HG03135 (cell line): ENCODE results near the gene PTP4A2.

ENCODE experiments used
- ATAC-seq: cut with Tn5 transposase; IDR thresholded peaks from one replicate; pipeline ENCODE4 v1.9.1; 2021; ENCODE audit warnings: mild to moderate bottlenecking, moderate library complexity; ENCODE audit not compliant: unreplicated experiment

PTP4A2 gene

DNA sequence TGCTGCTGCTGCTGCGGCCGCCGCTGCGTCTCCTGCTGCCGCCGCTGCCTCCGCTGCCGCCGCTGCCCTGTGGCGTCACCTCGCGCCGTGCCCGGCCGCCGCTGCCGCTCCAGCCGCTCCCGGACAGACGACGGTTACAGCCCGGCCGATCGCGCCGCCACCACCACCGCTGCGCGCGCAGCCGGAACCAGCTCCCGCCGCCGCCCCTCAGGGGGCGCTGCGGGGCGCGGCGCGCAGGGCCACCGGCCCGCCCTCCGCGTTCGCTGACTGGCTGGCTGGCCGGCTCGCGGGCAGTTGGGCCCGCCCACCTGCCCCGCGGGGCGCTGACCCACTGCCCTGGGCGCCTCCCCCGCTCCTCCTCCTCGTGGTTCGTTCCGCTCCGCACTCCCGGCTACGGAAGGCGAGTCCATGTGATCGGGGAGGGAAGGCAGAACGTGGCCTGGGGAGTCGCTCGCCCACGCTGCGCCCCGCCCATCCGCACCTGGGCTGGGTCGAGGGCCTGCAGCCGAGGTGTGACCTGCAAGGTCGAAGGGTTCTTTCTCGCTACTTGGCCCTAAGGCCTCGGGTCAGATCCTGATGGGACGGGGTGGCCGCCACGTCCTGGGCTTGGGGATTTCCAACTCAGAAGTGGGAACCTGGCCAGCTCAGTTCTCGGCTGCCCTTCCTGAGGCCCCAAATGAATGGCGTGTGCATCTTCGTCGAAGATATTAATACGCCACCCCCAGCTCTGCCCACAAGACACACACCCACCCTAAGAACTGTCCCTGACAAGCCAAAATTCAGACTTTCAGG lies at the start of gene PTP4A2:
Gene PTP4A2, minus strand, starts transcription at position 185 of the 792 bp plus-strand sequence. CDS start 19,303 bp downstream, outside the sequence.
- peak; percentile 67 for ATAC-seq

DNA sequence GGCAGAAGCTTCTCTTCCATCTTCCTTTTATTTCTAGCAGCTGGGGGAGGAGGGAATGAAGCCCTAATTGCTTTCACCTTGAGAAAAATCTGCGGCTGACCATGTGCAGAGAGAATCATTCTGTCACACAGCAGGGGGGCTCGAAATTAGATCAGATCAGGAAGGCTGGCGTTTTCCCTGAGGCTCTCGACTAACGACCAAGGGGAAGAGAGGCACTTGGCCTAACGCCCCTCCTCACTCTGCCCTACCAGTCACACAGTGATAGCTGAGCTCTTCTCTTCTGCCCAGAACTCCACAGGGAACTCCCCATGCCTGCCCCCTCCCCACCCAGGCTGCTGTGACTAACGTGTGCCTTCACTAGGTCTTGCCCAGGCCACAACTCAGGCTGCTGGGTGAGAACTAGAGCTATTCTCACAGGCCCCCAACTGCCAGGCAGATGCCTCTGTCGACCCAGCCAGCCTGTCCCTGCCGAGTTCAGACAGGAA lies 49.0 kb upstream of the PTP4A2 start:
- ATAC-seq: no peak

DNA sequence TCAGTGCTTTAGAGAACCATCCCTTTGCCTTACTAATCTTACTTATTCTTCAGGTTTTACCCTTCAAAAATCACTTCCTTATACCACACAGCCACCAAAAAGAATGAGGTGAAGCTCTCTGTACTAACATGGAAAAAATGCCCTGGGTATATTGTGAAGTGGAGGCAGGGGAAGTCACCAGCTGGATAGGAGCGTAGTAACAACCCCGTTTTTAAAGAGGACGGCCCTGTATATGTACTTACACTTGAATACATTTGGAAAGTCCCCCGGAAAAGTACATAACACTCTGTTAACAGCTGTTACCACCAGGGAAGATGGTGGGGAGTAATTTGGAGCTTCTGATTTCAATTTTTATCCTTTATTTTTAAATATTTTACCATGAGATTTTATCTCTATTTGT lies 47.3 kb upstream of the PTP4A2 start:
- no peak for ATAC-seq

DNA sequence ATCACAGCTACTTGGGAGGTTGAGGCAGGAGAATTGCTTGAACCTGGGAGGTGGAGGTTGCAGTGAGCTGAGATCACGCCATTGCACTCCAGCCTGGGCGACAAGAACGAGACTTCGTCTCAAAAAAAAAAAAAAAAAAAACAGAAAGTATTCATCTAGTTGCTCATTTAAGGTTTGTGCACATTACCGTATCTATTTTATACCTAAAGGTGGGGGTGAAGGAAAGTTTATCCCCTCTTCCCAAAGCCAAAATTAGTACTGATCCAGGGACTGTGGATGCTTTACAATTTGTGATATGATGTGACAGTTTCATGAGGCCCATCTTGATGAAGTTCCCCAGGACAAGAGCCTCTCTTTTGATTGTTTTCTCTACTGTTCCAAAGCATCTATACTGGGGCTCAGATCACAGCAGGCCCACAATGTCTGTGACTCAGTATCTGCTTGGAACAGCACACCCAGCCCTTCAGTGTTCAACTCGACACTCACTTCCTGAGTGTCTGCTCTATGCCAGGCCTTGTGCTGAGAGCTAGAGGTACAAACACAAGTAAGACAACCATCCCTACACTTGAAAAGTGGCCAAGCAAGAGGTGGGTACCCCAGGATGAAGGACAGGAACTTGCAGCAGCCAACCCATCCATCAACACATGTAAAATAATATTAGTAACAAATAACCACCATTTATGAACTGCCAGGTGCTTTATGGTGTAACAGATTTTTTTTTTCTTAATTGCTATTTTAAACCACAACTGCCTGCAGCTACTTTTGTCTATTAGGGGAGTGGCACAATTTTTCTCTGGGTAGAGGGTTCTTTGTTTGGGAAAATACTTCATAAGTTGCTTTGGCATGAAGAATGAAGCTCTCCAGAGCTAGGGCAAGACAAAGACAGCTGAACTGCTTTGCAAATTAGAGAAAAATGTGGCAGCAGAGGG lies 46.5 kb upstream of the PTP4A2 start:
- no peak for ATAC-seq

DNA sequence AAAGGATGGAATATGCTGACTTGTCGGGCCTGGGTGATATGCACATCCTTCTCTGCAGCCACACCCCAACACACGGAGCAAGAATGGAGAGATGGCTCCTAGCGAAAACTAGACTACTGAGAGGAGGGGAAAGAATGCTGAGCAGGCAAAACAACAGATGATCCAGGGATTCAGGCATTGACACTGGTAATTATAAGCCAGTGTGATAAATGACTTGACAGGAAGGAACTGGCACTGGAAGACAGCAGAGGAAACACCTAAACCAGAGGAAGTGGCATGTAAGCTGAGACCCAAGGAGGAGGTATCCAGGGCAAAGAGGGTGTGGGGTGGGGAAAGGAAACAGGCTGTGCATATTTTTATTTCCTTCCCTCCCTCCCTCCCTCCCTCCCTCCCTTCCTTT lies 43.8 kb upstream of the PTP4A2 start:
- no peak for ATAC-seq

DNA sequence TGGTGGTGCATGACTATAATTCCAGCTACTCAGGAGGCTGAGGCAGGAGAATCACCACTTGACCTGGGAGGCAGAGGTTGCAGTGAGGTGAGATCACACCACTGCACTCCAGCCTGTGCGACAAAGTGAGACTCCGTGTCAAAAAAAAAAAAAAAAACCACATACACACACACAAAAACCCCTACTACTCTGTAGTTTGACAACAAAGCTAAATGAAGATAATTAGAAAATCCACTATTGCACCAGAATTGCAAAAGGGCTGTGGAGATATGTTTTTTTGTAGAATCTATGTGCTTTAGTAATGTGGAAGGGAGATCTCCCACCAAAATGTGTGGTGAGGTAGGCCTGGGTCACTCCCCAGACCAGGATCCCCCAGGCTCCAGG lies 43.3 kb upstream of the PTP4A2 start:
- no peak for ATAC-seq

DNA sequence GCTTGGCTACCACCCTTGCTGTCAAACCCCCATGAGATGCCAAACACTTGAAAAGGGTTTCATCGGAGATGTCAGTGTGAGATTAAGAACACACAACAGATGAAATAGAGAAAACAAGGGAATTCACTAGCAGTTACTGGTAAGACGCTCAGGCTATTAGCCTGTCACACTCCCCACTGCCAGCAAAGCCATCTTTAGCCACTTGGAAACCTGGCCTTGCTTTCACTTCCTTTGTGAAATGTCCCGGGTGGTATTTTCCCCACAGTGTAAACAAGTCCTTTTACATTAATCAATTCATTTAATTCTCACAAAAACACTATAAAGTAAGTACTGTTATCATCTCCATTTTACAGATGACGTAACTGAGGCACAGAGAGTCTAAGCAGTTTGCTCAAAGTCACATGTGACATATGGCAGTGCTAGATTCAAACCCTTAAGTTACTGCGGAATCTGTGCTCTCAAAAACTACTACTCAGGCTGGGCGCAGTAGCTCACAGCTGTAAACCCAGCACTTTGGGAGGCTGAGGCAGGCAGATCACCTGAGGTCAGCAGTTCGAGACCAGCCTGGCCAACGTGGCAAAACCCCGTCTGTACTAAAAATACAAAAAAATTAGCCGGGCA lies 42.8 kb upstream of the PTP4A2 start:
- ATAC-seq: no peak

DNA sequence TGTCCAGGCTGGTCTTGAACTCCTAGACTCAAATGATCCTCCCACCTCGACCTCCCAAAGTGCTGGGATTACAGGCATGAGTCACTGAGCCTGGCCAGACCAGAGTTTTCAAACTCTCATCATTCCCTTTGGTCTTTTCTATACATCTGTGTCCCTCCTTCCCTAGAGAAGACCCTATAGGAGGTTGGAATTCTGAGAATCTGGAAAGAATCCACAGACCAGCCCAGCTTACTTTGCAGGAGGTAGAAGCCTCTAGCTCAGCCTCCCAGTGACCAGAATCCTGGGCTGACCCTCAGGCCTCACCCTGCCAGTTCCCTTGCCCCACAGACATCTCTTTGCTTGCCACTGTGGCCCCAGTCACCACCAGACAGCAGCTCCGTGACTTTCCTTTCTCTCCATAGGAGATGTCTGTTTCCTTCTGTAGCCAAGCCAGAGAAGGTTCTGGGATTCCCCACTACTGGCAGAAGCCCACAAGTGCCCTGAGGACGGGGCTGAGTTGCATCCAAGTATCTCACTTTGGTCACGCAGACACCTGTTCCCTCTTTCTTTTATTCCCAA lies 40.8 kb upstream of the PTP4A2 start:
- no peak for ATAC-seq

DNA sequence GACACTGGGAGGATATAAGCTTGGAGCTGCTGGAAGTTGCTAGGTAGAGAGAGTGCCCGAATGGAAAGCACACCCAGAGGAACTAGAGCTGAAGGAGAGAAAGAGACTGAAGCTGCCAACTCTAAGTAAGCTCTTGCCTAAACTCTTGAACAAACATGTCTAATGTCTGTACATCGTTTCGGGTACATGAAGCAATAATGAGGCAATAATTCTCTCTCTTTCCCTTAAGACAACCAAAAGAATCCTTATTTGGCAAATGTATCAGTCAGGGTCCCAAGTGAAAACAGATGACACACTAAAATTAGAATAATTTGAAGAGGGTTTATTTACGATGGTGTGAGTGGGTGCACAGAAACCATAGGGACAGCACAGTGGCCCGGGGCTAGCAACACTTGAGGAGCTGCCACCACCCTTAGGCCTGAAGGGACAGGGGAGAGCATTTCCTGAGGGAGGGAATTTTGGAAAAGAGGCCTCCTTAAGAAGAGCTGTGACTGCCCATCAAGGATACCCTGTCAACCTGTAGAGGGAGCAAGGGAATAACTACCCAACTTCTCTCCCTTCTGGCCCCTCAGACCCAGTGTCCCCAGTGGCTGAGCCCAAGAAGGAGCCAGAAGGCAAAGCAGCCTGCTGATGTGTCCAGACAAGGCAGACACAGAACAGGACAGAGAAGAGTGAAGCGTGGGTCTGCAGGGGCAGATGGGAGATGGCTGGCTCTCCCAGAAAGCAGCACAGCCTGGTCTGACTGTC lies 39.4 kb upstream of the PTP4A2 start:
- ATAC-seq: no peak

DNA sequence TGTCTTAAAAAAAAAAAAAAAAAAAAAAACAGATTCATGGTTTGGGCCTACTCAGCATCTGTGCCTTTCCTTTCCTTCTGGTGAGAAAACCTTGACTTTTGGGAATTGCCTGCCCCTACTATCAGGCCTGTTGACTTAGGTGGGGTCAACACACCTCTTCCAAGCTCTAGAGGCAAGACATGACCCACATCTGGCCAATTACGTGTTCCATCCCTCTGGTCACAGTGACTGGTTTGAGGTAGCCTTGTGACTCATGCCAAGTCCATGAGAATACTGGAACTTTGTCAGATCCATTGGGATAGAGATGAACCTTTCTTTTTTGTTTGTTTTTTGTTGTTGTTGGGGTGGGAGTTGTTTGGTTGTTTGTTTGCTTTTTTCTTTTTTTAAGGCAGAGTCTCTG lies 38.2 kb upstream of the PTP4A2 start:
- no peak for ATAC-seq

DNA sequence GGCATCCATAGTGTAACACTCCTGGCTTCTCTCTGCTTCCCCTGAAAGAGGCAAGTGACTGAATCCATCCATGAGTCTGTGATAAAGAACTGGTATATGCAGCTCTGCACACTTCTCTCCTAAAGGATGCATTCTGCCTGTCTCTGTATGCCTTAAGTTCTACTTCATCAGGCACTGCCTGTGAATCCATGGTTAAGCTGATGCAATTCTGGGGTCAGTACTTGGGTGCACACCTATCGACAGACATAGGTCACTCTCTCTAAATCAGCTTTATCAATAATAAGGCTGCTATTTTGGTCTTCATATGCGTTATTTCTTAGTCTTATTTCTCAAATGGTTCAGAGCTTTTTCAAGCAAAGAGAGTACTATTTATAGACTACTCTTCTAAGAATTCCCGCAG lies 32.7 kb upstream of the PTP4A2 start:
- ATAC-seq: no peak

DNA sequence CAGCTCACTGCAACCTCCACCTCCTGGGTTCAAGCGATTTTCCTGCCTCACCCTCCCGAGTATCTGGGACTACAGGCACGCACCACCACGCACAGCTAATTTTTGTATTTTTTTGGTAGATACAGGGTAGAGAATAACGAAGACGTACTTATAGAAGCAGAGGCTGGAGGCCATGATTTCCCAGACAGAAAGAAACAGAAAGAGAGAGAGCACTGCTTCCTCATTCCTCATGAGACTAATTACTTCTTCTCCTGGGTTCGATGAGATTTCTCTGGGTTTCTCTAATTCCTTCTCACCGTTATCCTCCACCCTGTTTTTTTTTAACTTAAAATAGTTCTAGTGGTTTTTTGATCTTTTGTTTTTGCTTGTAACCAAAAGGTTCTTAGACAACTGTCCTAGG lies 23.4 kb upstream of the PTP4A2 start:
- no peak for ATAC-seq

DNA sequence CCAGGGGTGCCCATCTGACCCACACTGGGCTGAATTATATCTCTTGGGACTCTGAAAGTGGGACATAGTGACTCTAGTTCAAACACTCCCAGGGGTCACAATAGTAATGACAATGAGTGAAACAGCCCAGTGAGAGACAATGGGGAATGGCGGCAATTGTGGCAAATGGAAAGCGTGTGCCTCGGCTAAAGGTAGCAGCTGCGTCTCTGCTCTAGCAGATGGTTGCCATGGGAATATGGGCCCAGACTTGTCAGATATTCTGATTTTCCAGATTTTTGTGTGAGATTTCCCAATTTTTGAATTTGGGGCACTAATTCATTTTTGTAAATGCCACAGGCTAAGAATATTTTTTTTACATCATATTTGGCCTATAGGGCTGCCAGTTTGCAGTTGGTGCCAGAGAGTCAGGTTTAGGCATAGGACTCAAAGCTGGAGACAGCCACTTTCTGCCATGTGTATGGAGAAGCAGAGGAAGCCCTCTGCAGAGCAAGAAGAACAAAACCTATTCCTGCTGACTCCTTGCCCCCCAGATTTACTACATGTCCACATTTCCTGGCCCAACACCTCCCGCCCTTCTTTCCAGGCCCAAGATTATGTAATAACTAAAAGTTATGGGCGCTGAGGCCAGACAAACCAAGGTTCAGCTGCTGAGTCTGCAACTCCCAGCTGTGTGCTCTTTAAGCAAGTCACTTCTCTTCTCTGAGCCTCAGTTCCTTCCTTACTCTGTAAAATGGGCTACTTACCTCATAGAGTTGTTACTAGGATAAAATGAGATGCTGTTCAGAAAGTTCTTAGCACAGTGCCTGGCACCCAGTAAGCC lies 21.6 kb upstream of the PTP4A2 start:
- ATAC-seq: no peak

DNA sequence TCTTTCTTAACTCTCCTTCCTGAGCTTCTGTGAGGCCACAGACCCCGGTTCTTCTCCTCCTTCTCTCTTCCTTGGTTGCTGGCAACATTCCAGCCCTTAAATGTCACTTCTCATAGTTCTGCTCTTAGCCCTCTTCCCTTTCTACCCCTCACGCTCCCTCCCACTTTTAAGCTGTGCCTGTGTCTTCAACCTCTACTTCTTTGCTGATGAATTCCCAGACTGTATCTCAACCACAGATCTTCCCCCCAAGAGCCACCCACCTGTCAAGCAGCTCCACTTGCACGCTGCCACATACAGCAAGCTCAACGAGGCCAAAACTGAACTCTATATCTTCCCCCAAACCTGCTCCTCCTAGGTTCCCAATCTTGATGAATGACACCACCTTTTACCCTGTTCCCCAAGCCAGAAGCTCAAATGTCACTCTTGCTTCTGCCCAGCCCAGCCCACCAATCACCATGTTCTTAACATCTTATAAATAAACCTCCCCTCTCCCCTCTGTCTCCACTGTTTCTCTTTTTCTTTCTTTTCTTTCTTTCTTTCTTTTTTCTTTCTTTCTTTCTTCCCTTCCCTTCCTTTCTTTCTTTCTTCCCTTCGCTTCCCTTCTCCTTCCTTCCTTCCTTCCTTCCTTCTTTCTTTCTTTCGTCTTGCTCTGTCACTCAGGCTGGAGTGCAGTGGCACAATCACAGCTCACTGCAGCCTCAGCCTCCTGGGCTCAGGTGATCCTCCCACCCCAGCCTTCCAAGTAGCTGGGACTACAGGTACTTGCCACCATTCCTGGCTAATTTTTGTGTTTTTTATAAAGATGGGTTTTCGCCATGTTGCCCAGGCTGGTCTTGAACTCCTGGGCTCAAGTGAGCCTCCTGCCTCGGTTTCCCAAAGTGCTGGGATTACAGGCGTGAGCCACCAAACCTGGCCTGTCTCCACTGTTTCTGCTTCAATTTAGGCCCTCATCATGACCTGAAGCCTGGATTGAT lies 19.8 kb upstream of the PTP4A2 start:
- no peak for ATAC-seq

DNA sequence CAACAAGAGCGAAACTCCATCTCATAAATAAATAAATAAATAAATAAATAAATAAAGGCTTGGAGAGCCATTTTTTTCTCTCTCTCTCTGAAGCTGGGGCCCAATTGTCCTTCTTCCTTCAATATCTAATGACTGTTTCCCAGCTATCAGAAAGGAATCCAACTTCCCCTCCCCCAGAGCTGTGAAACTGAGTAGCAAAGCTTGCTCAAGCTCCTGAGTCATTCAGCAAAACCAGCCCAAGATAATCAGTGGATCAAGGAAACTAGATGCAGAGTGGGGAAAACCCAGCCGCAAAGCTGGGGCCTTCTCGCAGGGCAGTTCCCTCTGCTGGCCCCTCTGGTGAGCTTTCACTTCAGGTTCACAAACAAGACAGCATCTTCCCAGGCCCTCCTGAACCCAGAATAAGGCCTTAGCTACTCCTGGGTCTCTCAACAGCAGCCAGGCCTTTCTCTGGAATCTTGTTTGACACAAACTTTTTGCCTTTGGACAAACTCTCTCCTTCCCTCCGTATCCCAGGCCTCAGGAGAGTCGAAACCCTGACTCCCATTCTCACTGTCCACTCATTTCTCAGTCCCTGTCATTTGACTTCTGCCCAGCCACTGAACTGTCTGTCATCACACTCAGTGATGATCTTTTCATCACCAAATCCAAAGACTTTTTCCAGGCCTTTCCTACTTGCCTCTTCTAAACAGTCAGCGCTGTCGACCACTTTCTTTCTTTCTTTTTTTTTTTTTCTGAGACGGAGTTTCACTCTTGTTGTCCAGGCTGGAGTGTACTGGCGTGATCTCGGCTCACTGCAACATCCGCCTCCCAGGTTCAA lies 18.0 kb upstream of the PTP4A2 start:
- peak; percentile 73 for ATAC-seq

DNA sequence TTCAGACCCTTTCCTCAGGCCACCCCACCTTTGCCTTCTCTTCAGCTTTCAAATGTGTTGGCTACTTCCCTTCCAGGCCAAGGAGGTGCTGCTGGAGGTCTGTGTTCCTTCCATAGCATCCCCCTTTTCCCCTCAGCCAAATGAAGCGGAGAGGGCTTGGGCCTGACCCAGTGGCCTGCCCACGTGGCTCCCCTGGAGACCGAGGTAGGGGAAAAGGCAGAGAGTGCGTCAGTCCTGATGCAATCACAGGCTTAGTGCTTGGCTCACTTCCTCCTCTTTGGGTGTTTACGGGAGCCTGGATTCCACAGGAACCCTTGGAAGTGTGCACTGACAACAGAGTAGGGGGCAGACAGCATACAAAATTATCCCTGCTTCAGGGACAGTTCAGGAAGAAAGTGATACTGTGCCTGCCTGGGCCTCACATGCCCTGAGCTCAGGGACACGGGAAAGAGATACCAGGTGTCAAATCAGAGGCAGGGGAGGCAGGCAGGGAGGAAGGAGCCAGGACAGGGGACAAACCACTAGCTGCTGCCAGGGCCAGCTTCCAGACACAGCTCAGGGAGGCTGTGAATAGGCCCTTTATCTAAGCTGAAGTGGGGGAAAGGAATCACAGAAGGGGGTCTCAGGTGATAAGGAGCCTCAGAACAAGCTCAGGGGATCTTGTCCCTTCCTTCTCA lies 16.6 kb upstream of the PTP4A2 start:
- ATAC-seq: no peak

DNA sequence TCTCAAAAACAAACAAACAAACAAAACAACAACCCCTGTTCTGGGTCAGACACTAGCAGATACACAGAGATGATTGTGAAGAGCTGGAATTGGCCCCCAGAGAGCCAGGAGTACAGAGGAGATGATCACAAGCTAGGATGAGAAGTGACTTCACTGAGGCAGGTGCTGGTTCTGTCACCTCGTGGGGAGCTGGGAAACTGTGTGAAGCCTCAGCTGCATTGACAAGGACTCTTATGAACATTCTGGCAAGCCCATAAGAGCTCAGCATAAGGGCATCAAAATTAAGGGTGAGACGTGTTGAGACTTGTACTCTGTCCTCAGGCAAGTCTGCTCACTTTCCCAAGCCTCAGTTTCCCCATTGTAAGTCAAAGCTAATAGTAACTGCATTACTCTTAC lies 14.7 kb upstream of the PTP4A2 start:
- no peak for ATAC-seq
